Right lobe of liver (tissue), 6 donors: ENCODE data around the gene NCMAP. TPM values are rescaled to one million over a fixed set of nuclear protein-coding genes. Genes with fewer than 3 reads are reported as not detected.

Source experiments
- ATAC-seq, 4 donors: fragments of 200-7000 bp; cut with Tn5 transposase; one replicate each; pipeline ENCODE4 v1.9.1; 2020; ENCODE audit warnings: mild to moderate bottlenecking in 4 of 4, moderate library complexity in 4 of 4
- DNase-seq, 3 donors: peaks; one replicate each; pipeline ENCODE4 v3.0.0-alpha.2; 2020
- H3K27ac ChIP-seq, 3 donors: fragments of 200-600 bp; one replicate each; pipeline ENCODE4 v1.8.0; 2022
- H3K27me3 ChIP-seq, 2 donors: fragments of 200-600 bp; one replicate each; pipeline ENCODE4 v1.8.0; 2022
- H3K36me3 ChIP-seq, 4 donors: fragments of 200-600 bp; sonication (generic) in 1 of 4; one replicate each; pipeline versions ENCODE4 v1.5.1 to v1.8.0; 2017 to 2022; ENCODE audit warnings: control low read depth in 1 of 4
- H3K4me1 ChIP-seq, 4 donors: fragments of 200-600 bp; sonication (generic) in 1 of 4; one replicate each; pipeline versions ENCODE4 v1.5.1 to v1.8.0; 2017 to 2022; ENCODE audit warnings: control low read depth in 1 of 4
- H3K4me3 ChIP-seq, 3 donors: fragments of 200-600 bp; one replicate each; pipeline ENCODE4 v1.8.0; 2022
- H3K9me3 ChIP-seq, 4 donors: fragments of 200-600 bp; sonication (generic) in 1 of 4; one replicate each; pipeline versions ENCODE4 v1.5.1 to v1.8.0; 2017 to 2022; ENCODE audit warnings: control low read depth in 1 of 4
- POLR2A ChIP-seq: fragments of 450-650 bp; IDR thresholded peaks from one replicate; pipeline ENCODE4 v1.6.1; 2017; ENCODE audit warnings: antibody characterized with exemption, mild to moderate bottlenecking
- WGBS: methylation state at CpG from one replicate; pipeline ENCODE4 v1.1.6; 2018; ENCODE audit warnings: low coverage, low lambda C conversion rate; ENCODE audit not compliant: insufficient coverage; ENCODE audit errors: missing lambda C conversion rate; 5-methylcytosine and 5-hydroxymethylcytosine counted together
- intact Hi-C, 2 donors: fragments of 100-400 bp; cut with DNase I; formaldehyde crosslinking; loops; one replicate each; pipeline versions ENCODE4 v1.11.2 to v1.14.1; 2022
- total RNA-seq, 6 experiments: library from RNA; depleted of rRNA in 2 of 6; stranded (reverse); fragments of >200 nt in 2 of 6; fragmentation: NEBNext Ultra II Directional in 3 of 6; extraction: Animal tissue kit (Norgen Biotek cat#: 25700) in 3 of 6; gene quantifications; one replicate each; pipeline versions ENCODE4 v1.1.0 to v1.2.4, GENCODE V29; 2016 to 2023
- TF ChIP-seq, protein P1 (sequence below), 4 donors: fragments of 200-600 bp in 3 of 4; fragments of 450-650 bp in 1 of 4; IDR thresholded peaks; one replicate each; pipeline versions ENCODE4 v1.5.1 to v1.8.0; 2016 to 2022; ENCODE audit warnings: antibody characterized with exemption in 4 of 4, mild to moderate bottlenecking in 2 of 4
- donor health status: DM: no; HTN: yes; CAD: no.
- donor health status: DM: no; HTN: no; CAD: no.
- donor health status: DM: no; HTN: no; CAD: no.
- donor health status: DM: no; HTN: yes; CAD: no.
- donor health status: DM: no; HTN: yes; CAD: no.

The NCMAP gene
- total RNA-seq, 6 experiments from 2014 or later = 0.81 to 2.6 (median 0.99) TPM

DNA sequence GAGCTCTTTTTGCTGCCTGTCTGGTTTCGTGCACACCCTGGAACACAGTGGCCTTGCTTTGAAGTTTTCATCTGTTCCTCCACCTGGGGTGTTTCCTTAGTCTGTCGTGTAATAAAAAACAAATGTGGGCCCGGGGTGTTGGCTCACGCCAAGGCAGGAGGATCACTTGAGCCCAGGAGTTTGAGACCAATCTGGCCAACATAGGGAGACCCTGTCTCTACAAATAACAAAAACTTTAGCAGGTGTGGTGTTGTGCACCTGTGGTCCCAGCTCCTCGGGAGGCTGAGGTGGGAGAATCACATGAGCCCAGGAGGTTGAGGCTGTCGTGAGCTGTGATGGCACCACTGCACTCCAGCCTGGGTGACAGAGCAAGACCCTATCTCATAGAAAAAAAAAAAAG, 4.5 kb downstream of the NCMAP start:
- peak in 1 of 3 donors; percentile 7 for DNase-seq
- H3K36me3 ChIP-seq = no peaks in the 10 kb centered on the region
- no peaks in the 10 kb centered on the region for H3K9me3 ChIP-seq
- H3K27me3 ChIP-seq = no peaks in the 10 kb centered on the region
- WGBS = 91% methylated on average over 6 of the region's 6 CpGs
- no peak overlapping the region for H3K27ac ChIP-seq
- peaks cover 0 to 4% (median 0%) of the 10 kb centered on the region in 4 donors for H3K4me1 ChIP-seq
- ATAC-seq = no peak
- intact Hi-C loops = no loop called here
- TF ChIP-seq, protein P1, sequence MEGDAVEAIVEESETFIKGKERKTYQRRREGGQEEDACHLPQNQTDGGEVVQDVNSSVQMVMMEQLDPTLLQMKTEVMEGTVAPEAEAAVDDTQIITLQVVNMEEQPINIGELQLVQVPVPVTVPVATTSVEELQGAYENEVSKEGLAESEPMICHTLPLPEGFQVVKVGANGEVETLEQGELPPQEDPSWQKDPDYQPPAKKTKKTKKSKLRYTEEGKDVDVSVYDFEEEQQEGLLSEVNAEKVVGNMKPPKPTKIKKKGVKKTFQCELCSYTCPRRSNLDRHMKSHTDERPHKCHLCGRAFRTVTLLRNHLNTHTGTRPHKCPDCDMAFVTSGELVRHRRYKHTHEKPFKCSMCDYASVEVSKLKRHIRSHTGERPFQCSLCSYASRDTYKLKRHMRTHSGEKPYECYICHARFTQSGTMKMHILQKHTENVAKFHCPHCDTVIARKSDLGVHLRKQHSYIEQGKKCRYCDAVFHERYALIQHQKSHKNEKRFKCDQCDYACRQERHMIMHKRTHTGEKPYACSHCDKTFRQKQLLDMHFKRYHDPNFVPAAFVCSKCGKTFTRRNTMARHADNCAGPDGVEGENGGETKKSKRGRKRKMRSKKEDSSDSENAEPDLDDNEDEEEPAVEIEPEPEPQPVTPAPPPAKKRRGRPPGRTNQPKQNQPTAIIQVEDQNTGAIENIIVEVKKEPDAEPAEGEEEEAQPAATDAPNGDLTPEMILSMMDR (IDR thresholded peaks at IDR 0.05) = no peak
- H3K4me3 ChIP-seq = no peak overlapping the region

GRCh38 chr1:24562625-24563024, 6.7 kb downstream of the NCMAP start:
- Histone ChIP-seq H3K4me3 (no peak overlapping the region), H3K36me3 (no peaks in the 10 kb centered on the region), H3K27me3 (no peaks in the 10 kb centered on the region), H3K27ac (no peak overlapping the region), H3K9me3 (no peaks in the 10 kb centered on the region), H3K4me1 (peaks cover 0 to 2% (median under 1%) of the 10 kb centered on the region in 4 donors)
- intact Hi-C loops = no loop called here
- no peak for TF ChIP-seq POLR2A
- TF ChIP-seq, protein P1 (IDR thresholded peaks at IDR 0.05) = no peak
- no peak for DNase-seq
- ATAC-seq = peak in 1 of 4 donors; percentile 8

- no peaks in the 10 kb centered on the region for H3K27me3 ChIP-seq
- H3K27ac ChIP-seq = no peak overlapping the region
- DNase-seq = no peak
- H3K4me1 ChIP-seq = peaks cover 0 to 14% (median 7%) of the 10 kb centered on the region in 4 donors
- WGBS = 49% methylated on average over 2 of the region's 2 CpGs
- no peak for TF ChIP-seq POLR2A
- TF ChIP-seq, protein P1 (IDR thresholded peaks at IDR 0.05) = no peak
- no peak overlapping the region for H3K4me3 ChIP-seq
- no peaks in the 10 kb centered on the region for H3K36me3 ChIP-seq
- H3K9me3 ChIP-seq = no peaks in the 10 kb centered on the region
- no peak for ATAC-seq
- intact Hi-C loops = no loop called here
Observed at GRCh38 chr1:24564695-24565094, 8.8 kb downstream of the NCMAP start.

DNA sequence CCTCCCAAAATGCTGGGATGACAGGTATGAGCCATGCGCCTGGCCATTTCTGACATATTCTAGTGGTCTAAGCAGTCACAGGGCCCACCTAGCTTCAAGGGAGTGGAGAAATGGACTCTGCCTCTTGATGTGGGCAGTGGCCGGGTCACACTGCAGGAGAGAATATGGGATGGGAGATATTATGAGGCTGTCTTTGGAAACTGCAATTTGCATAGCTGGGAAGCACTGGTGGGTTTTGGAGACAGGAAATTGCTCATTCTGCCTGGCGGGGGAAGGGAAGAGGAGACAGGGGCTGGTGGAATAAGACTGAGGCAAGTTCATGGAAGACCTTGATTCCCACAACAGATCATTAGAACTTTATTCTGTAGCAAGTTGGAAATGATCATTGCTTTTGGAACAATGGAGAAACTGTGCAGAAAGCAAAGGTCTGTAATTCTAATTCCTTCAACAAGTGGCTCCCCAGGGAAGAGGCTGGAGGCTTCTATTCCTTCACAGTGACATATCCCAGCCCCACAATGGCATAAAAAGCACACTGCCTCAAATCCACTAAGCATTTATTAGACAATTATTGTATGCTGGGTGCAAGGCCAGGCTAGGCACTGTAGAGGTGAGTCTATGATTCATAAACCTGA, 10.5 kb downstream of the NCMAP start:
- H3K27ac ChIP-seq = no peak overlapping the region
- no peaks in the 10 kb centered on the region for H3K9me3 ChIP-seq
- H3K4me1 ChIP-seq = peaks cover 0 to 25% (median 10%) of the 10 kb centered on the region in 4 donors
- 80% methylated on average over 2 of the region's 3 CpGs for WGBS
- no peaks in the 10 kb centered on the region for H3K27me3 ChIP-seq
- TF ChIP-seq, protein P1 (IDR thresholded peaks at IDR 0.05) = no peak
- TF ChIP-seq POLR2A = no peak
- intact Hi-C loops = no loop called here
- H3K4me3 ChIP-seq = no peak overlapping the region
- DNase-seq = peak in 1 of 3 donors; percentile 19
- H3K36me3 ChIP-seq = no peaks in the 10 kb centered on the region
- no peak for ATAC-seq
